HEK293 (cell line): ENCODE measurements around the gene LRPPRC.

ENCODE experiments used
- CTCF ChIP-seq: fragments of 450-650 bp; formaldehyde crosslinking; IDR thresholded peaks from 2 replicates; pipeline ENCODE4 v1.5.1; 2016; ENCODE audit warnings: missing biosample characterization, missing genetic modification characterization
- EGR2 ChIP-seq: fragments of 450-650 bp; formaldehyde crosslinking; IDR thresholded peaks from 2 replicates; pipeline ENCODE4 v1.5.1; 2016; ENCODE audit warnings: low read depth, missing biosample characterization, missing genetic modification characterization
- MYNN ChIP-seq: fragments of 450-650 bp; formaldehyde crosslinking; IDR thresholded peaks from 2 replicates; pipeline ENCODE4 v1.5.1; 2016; ENCODE audit warnings: missing biosample characterization, missing genetic modification characterization, borderline replicate concordance
- ZNF133 ChIP-seq: fragments of 450-650 bp; formaldehyde crosslinking; IDR thresholded peaks from 2 replicates; pipeline ENCODE4 v1.5.1; 2016; ENCODE audit warnings: missing biosample characterization, missing genetic modification characterization
- ZNF239 ChIP-seq: fragments of 450-650 bp; formaldehyde crosslinking; IDR thresholded peaks from 2 replicates; pipeline ENCODE4 v1.5.1; 2016; ENCODE audit warnings: missing biosample characterization, missing genetic modification characterization
- ZNF274 ChIP-seq, 2 experiments: fragments of 200-500 bp in 1 of 2; fragments of 450-650 bp in 1 of 2; sonication (Bioruptor generic) in 1 of 2; formaldehyde crosslinking in 1 of 2; IDR thresholded peaks; 2 replicates each; pipeline versions ENCODE4 v1.5.1 to v1.6.1; 2014 to 2016; ENCODE audit warnings: borderline replicate concordance in 1 of 2, inconsistent platforms in 1 of 2, low read length in 1 of 2, missing biosample characterization in 1 of 2, missing genetic modification characterization in 1 of 2
- ZNF398 ChIP-seq: fragments of 450-650 bp; formaldehyde crosslinking; IDR thresholded peaks from 2 replicates; pipeline ENCODE4 v1.5.1; 2017; ENCODE audit warnings: missing biosample characterization, missing genetic modification characterization
- ZNF544 ChIP-seq: fragments of 450-650 bp; formaldehyde crosslinking; IDR thresholded peaks from 2 replicates; pipeline ENCODE4 v1.5.0; 2017; ENCODE audit warnings: missing biosample characterization, missing genetic modification characterization

- TF ChIP-seq ZNF239 = no peak
- TF ChIP-seq CTCF (tag by site-specific recombination) = no peak
- TF ChIP-seq MYNN = no peak
- no peak for TF ChIP-seq ZNF544 (tag by site-specific recombination)
- no peak for TF ChIP-seq ZNF133 (tag by site-specific recombination)
- TF ChIP-seq ZNF398 (tag by site-specific recombination) = no peak
- TF ChIP-seq EGR2 (tag by site-specific recombination) = no peak
- no peak for TF ChIP-seq ZNF274 (IDR thresholded peaks at IDR 0.05; ENCODE audit: low read length)
- no peak for TF ChIP-seq ZNF274 (tag by site-specific recombination; IDR thresholded peaks at IDR 0.05; ENCODE audit: borderline replicate concordance)
Observed at GRCh38 chr2:44015239-44015638, 19.4 kb upstream of the LRPPRC start.
